AG04449 (cell line): ENCODE results near the gene MESD.

Source experiments
- CTCF ChIA-PET: fragments of 350-600 bp; formaldehyde crosslinking; extraction: SDS; loops from one replicate; lab custom pipeline; 2021; ENCODE audit warnings: antibody characterized with exemption; lab: Yijun Ruan, JAX
- POLR2A ChIA-PET: fragments of 400-600, 350-600 bp; formaldehyde crosslinking; extraction: SDS; loops from one replicate; lab custom pipeline; 2020; ENCODE audit warnings: antibody characterized with exemption, inconsistent platforms; lab: Yijun Ruan, JAX
- DNase-seq: peaks from one replicate; pipeline ENCODE4 v3.0.0-alpha.2; 2010; ENCODE audit warnings: low read depth, low spot score
- H3K4me3 ChIP-seq: 2 replicates; pipeline ENCODE4 v1.5.1; 2011; ENCODE audit warnings: low read depth, mild to moderate bottlenecking, control low read depth, low read length
- CTCF ChIP-seq: IDR thresholded peaks from one replicate; pipeline ENCODE4 v1.5.1; 2011; ENCODE audit warnings: mild to moderate bottlenecking, moderate library complexity, low read length, control low read depth, inconsistent platforms; ENCODE audit not compliant: insufficient read depth; ENCODE audit errors: missing control alignments

The MESD gene

GRCh38 chr15:80912673-80913072 lies 76.9 kb downstream of the MESD start:
- no peak for DNase-seq
- H3K4me3 ChIP-seq, result no peak overlapping the region
- ChIA-PET CTCF (no interaction called here), POLR2A (no interaction called here)
- TF ChIP-seq CTCF, result no peak

GRCh38 chr15:80911821-80912220 lies 77.8 kb downstream of the MESD start:
- no peak for TF ChIP-seq CTCF
- ChIA-PET CTCF (interaction anchor here (0.7 to 1.3 kb wide), 3 partner anchors 10 to 21 kb away, joined by 3 to 6 read pairs (median 3); no protein-coding TSS in a partner anchor), POLR2A (interaction anchor here (0.7 kb wide), 1 partner anchor 54 kb away, joined by 7 read pairs; no protein-coding TSS in a partner anchor)
- H3K4me3 ChIP-seq, result no peak overlapping the region
- DNase-seq, result no peak

DNA sequence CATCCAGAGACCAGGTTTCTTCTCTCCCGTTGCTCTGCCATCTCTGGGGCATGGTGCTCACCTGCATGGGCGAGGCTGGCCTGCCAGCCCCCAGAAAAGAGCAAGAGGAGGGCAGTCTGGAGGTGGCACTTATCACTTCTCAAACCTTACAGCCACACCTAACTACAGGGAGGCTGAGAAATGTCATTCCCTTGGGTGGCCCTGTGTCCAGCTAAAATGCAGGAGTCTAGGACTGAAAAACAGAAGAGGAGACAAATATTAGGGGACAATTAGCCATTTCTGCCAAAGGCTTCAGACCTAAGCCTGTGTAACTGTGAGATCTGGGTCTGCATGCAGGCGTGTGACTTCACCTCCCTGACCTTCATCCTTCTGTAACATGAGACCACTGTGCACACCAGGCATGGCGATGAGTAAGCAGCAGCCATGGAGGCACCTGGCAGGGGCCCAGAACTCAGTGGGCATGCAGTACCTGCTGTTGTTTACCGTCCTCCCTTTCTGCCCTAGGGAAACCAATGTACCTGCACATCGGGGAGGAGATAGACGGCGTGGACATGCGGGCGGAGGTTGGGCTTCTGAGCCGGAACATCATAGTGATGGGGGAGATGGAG lies 83.4 kb downstream of the MESD start:
- ChIA-PET POLR2A (no interaction called here), CTCF (no interaction called here)
- no peak for TF ChIP-seq CTCF
- DNase-seq, result no peak
- no peak overlapping the region for H3K4me3 ChIP-seq

DNA sequence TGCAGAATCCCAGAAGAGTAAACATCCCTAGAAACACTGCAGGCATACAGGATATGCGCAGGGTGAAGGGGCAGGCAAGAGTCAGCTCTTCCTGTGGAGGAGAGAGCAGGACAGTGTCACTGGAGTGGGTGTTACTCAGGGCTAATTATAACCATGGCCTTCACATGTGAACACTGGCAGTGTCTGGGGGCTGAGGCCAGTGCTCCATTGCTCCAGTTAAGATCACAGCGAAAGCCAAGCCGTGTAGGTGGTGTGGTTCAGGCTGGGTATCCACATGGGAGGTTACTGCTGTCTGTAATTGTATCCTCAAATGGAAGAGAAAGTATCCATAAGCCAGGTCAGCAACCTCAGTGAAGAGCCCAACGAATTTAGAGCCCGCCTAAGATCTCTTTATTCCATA lies 84.6 kb downstream of the MESD start:
- POLR2A ChIA-PET, result no interaction called here
- DNase-seq, result no peak
- TF ChIP-seq CTCF, result no peak
- no peak overlapping the region for H3K4me3 ChIP-seq
- CTCF ChIA-PET, result no interaction called here

DNA sequence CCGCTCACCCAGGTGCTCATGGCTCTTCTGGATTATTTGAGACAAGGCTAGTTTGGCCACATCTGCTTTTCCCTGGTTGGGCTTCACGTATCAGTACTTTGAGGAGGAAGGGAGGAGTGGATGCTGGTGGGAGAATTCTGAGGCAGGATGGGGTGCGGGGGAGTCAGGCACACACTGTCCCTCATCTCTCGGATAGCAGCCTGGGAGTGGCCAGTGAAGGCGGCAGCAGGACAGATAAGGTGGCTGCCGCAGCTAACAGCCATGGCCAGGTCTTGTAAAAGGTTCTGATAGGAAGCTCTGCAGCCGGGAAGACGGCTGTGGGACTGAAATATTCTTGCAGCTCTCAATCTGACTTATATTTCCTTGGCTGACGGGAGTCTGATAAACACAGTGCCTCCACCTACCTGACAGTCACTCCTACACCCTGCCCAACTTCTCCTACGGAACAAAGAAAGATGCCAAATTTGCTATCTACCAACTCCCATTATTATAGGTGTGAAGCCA lies 87.3 kb downstream of the MESD start:
- ChIA-PET CTCF (no interaction called here), POLR2A (interaction anchor here (0.5 kb wide), 1 partner anchor 12 kb away, joined by 3 read pairs; no protein-coding TSS in a partner anchor)
- no peak for TF ChIP-seq CTCF
- H3K4me3 ChIP-seq, result no peak overlapping the region
- no peak for DNase-seq

- POLR2A ChIA-PET, result no interaction called here
Measured at GRCh38 chr15:80898040-80898439, 91.6 kb downstream of the MESD start.

More at GRCh38 chr15:80898040-80898439, 91.6 kb downstream of the MESD start:
- DNase-seq, result no peak
- CTCF ChIA-PET, result interaction anchor here (0.6 to 1.4 kb wide), 4 partner anchors 8 to 72 kb away, joined by 3 read pairs; no protein-coding TSS in a partner anchor
- no peak for TF ChIP-seq CTCF
- H3K4me3 ChIP-seq, result no peak overlapping the region
